Uterus (tissue), 4 donors: ENCODE results near the gene GSN. TPM values are rescaled to one million over a fixed set of nuclear protein-coding genes. Genes with fewer than 3 reads are reported as not detected.

Experiments
- DNase-seq, 2 donors: peaks; one replicate each; pipeline ENCODE4 v3.0.0-alpha.2; 2019 to 2020
- H3K27ac ChIP-seq, 2 donors: fragments of 200-600 bp; sonication (generic); 1 replicate in 1 of 2; 2 replicates in 1 of 2; pipeline ENCODE4 v1.5.1; 2016 to 2018
- H3K27me3 ChIP-seq, 2 donors: fragments of 200-600 bp; sonication (generic); one replicate each; pipeline ENCODE4 v1.5.1; 2018 to 2019; ENCODE audit warnings: control low read depth in 1 of 2
- H3K36me3 ChIP-seq, 2 donors: fragments of 200-600 bp; sonication (generic); one replicate each; pipeline ENCODE4 v1.5.1; 2019; ENCODE audit warnings: control low read depth in 1 of 2
- H3K4me1 ChIP-seq, 2 donors: fragments of 200-600 bp; sonication (generic); one replicate each; pipeline ENCODE4 v1.5.1; 2018 to 2019; ENCODE audit warnings: control low read depth in 1 of 2
- H3K4me3 ChIP-seq, 2 donors: fragments of 200-600 bp; sonication (generic); 1 replicate in 1 of 2; 2 replicates in 1 of 2; pipeline ENCODE4 v1.5.1; 2018 to 2019; ENCODE audit warnings: mild to moderate bottlenecking in 1 of 2
- H3K9me3 ChIP-seq, 2 donors: fragments of 200-600 bp; sonication (generic); one replicate each; pipeline ENCODE4 v1.5.1; 2019; ENCODE audit warnings: control low read depth in 1 of 2
- POLR2A ChIP-seq, 2 donors: fragments of 450-650 bp; IDR thresholded peaks; one replicate each; pipeline ENCODE4 v1.6.1; 2016; ENCODE audit warnings: antibody characterized with exemption in 2 of 2, mild to moderate bottlenecking in 1 of 2, moderate library complexity in 1 of 2
- intact Hi-C: fragments of 100-400 bp; cut with DNase I; formaldehyde crosslinking; loops from one replicate; pipeline ENCODE4 v1.15.1; 2023; ENCODE audit warnings: low total_unique reads
- total RNA-seq, 4 donors: library from RNA; depleted of rRNA in 3 of 4; stranded (reverse); fragments of >200 nt in 3 of 4; gene quantifications; one replicate each; pipeline versions ENCODE4 v1.1.0 to v1.2.4, GENCODE V29; 2014 to 2023
- TF ChIP-seq, protein P1 (sequence below), 4 experiments: fragments of 200-600 bp in 2 of 4; fragments of 450-650 bp in 2 of 4; sonication (generic) in 2 of 4; IDR thresholded peaks; one replicate each; pipeline ENCODE4 v1.5.1; 2016 to 2019; ENCODE audit warnings: antibody characterized with exemption in 4 of 4, mild to moderate bottlenecking in 2 of 4, moderate library complexity in 1 of 4
- donor health status: DM: yes; HTN: yes; CAD: no.

The GSN gene
- total RNA-seq, 4 donors from 2014 or later = 567 to 1,619 (median 884) TPM

- peaks cover 3 to 16% of the 10 kb centered on the region in 2 donors for H3K4me1 ChIP-seq
- no peaks in the 10 kb centered on the region for H3K27me3 ChIP-seq
- no peaks in the 10 kb centered on the region for H3K36me3 ChIP-seq
- peak overlapping the region; percentile 82 to 98 for H3K27ac ChIP-seq
- H3K4me3 ChIP-seq = no peak overlapping the region
- no peaks in the 10 kb centered on the region for H3K9me3 ChIP-seq
- DNase-seq = no peak
- TF ChIP-seq, protein P1, sequence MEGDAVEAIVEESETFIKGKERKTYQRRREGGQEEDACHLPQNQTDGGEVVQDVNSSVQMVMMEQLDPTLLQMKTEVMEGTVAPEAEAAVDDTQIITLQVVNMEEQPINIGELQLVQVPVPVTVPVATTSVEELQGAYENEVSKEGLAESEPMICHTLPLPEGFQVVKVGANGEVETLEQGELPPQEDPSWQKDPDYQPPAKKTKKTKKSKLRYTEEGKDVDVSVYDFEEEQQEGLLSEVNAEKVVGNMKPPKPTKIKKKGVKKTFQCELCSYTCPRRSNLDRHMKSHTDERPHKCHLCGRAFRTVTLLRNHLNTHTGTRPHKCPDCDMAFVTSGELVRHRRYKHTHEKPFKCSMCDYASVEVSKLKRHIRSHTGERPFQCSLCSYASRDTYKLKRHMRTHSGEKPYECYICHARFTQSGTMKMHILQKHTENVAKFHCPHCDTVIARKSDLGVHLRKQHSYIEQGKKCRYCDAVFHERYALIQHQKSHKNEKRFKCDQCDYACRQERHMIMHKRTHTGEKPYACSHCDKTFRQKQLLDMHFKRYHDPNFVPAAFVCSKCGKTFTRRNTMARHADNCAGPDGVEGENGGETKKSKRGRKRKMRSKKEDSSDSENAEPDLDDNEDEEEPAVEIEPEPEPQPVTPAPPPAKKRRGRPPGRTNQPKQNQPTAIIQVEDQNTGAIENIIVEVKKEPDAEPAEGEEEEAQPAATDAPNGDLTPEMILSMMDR (IDR thresholded peaks at IDR 0.05) = no peak
- TF ChIP-seq POLR2A (IDR thresholded peaks at IDR 0.05) = no peak
- intact Hi-C loops = loop anchor here (10.0 kb wide), 1 partner anchor 53 kb away; the partner anchor contains the start of gene STOM
Observed at GRCh38 chr9:121322037-121322736, 54.2 kb downstream of the GSN start.

DNA sequence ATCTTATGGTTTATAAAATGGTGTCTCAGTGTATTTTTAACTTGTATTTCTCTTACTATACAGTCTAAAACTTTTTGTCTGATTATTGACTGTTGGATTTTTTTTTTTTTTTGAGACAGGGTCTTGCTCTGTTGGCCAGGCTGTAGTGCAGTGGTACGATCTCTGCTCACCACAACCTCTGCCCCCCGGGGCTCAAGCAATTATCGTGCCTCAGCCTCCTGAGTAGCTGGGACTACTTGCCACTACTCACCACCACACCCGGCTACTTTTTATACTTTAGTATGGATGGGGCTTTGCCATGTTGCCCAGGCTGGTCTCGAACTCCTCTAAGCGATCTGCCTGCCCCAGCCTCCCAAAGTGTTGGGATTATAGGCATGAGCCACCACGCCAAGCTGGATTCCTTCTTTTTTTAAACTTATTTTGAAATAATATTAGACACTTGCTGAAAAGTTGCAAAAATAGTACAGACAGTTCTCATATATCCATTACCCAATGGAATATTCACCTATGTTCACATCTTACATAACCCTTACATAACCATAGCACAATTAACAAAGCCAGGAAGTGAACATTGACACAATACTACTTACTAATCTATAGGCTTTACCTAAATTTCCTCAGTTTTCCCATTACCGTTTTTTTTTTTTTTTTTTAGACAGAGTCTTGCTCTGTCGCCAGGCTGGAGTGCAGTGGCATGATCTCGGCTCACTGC is 54.9 kb downstream of the GSN start:
- no peak for DNase-seq
- Histone ChIP-seq H3K27me3 (no peaks in the 10 kb centered on the region), H3K4me3 (no peak overlapping the region), H3K9me3 (no peaks in the 10 kb centered on the region), H3K4me1 (peaks cover 3 to 15% of the 10 kb centered on the region in 2 donors), H3K27ac (peak overlapping the region; percentile 82 to 98), H3K36me3 (no peaks in the 10 kb centered on the region)
- intact Hi-C loops = loop anchor here (10.0 kb wide), 1 partner anchor 52 kb away; the partner anchor contains the start of gene STOM
- TF ChIP-seq, protein P1 (IDR thresholded peaks at IDR 0.05) = no peak

DNA sequence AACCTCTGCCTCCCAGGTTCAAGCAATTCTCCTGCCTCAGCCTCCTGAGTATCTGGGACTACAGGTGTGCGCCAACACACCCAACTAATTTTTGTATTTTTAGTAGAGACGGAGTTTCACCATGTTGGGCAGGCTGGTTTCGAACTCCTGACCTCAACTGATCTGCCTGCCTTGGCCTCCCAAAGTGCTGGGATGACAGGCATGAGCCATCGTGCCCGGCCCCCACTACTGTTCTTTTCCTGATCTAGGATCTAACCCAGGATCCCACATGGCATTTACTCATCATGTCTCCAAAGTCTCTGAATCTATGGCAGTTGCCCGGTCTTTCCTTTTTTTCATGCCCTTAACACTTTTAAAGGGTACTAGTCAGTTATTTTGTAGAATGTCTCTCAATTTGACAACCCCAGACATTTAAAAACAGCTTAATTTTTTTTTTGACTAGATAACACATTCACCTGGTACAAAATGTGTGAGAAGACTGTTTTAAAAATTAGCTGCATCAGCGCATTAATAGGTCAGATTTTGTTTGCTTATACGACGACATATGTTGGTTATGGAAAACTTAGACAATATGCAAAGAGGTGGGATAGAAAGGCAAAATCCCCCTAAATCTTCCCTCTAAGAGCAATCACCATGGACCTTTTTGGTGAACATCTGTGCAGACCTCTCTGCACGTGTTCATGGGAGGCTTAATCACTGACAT is 55.6 kb downstream of the GSN start:
- H3K36me3 ChIP-seq = no peaks in the 10 kb centered on the region
- intact Hi-C loops = loop anchor here (10.0 kb wide), 1 partner anchor 51 kb away; the partner anchor contains the start of gene STOM
- no peaks in the 10 kb centered on the region for H3K9me3 ChIP-seq
- H3K27me3 ChIP-seq = no peaks in the 10 kb centered on the region
- DNase-seq = no peak
- no peak for TF ChIP-seq POLR2A (IDR thresholded peaks at IDR 0.05)
- TF ChIP-seq, protein P1 (IDR thresholded peaks at IDR 0.05) = no peak
- H3K4me3 ChIP-seq = no peak overlapping the region
- peak overlapping the region; percentile 82 to 98 for H3K27ac ChIP-seq
- H3K4me1 ChIP-seq = peaks cover 3 to 15% of the 10 kb centered on the region in 2 donors

DNA sequence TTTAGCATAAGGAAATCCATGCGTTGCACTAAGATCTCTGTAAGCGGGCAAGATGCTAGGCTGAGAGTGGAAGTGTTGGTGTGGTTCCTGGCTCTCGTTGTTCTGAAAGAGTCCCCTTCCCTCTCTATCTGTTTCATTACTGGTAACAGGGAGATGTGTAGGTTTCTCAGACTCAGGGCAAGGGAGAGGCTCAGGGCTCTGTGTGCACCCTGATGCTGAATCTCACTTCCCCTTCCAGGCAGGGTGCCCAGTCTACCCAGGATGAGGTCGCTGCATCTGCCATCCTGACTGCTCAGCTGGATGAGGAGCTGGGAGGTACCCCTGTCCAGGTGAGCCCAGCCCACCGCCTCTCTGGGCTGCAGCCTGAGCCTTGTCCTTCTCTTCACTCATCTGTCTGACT is 56.4 kb downstream of the GSN start:
- intact Hi-C loops = loop anchor here (10.0 kb wide), 1 partner anchor 50 kb away; the partner anchor contains the start of gene STOM
- no peaks in the 10 kb centered on the region for H3K9me3 ChIP-seq
- H3K4me3 ChIP-seq = no peak overlapping the region
- no peak for DNase-seq
- peaks cover 3 to 15% of the 10 kb centered on the region in 2 donors for H3K4me1 ChIP-seq
- H3K36me3 ChIP-seq = no peaks in the 10 kb centered on the region
- TF ChIP-seq, protein P1 (IDR thresholded peaks at IDR 0.05) = no peak
- no peak for TF ChIP-seq POLR2A (IDR thresholded peaks at IDR 0.05)
- no peaks in the 10 kb centered on the region for H3K27me3 ChIP-seq
- H3K27ac ChIP-seq = peak overlapping the region; percentile 82 to 98
